ENCODE data around the gene MEF2C.

Gene MEF2C

DNA sequence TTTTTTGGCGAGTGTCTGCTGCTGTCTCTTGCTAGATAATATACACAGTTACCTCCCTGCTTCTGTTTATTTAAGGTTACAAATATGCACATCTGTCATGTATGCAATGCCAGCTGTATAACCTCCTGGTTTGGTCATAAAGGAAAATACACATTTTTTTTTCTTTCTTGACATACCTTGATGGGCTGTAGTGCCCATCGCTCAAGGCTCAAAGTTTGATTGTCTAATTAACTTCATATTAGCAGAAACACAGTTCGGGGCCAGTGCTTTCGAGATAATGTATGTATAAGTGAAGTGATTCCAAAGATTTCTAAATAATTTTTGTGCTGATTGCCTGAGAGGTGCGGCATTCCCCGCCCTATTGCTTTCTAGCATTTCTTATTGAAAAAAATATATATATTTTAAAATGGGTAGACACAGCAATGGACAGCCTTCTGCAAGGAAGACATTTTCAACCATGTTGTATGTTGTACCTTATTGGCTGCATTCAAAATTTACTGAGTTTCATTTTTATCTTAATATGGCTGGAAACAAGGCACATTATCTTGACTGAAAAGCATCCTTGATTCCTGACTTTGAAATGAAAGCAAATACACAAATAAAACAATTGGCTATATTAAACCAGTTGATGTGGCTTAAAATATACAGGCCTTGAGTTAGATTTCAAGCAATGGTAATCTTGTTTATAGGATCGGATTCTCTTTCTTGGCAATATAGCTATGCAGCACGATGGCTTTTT is 206.2 kb downstream of the MEF2C start:
- DNase-seq (ENCODE audit: low read depth in 3 of 3, low spot score in 1 of 3): no peak

DNA sequence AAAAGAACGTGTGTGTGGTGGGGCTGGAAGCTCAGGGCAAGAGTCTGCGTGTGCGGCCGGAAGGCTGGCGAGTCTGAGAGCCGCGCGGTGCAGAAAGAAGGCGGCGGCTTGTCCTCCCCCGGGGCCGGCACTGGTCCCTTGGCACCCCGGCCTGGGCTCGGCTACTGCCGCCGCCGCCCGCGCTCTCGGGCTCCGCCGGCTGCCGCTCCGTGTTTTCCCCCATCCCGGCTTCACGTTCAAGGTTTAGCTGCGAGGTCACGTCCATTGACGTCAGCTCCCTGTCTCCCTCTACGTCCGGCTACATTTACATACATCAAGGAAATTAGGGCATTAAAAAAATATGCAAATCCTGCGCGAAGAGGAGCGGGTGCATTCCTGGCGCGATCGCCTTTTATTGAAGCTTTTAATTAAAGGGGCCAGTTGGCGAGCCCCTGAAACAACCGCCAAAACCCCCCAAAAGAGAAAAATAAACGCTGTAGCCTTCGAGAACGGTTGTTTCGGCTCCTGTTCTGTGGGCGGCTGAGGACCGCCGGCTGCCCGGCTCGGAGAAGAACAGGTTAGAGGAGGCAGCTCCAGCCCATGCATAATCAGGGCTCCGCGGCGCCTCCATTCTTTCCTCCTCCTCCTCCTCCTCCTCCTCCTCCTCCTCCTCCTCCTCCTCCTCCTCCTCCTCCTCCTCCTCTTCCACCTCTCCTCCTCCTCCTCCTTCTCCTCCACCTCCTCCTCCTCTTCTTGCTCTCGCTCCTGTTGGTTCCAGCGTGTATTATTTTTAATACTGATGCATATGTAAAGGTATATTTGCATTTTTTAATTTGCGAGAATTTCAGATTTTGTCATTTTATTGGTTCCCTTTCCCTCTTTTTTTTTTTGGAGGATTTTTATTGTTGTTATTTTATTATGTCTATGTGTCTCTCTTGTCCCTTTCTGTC is 207.0 kb downstream of the MEF2C start:
- DNase-seq (ENCODE audit: low read depth in 3 of 3, low spot score in 1 of 3): no peak

DNA sequence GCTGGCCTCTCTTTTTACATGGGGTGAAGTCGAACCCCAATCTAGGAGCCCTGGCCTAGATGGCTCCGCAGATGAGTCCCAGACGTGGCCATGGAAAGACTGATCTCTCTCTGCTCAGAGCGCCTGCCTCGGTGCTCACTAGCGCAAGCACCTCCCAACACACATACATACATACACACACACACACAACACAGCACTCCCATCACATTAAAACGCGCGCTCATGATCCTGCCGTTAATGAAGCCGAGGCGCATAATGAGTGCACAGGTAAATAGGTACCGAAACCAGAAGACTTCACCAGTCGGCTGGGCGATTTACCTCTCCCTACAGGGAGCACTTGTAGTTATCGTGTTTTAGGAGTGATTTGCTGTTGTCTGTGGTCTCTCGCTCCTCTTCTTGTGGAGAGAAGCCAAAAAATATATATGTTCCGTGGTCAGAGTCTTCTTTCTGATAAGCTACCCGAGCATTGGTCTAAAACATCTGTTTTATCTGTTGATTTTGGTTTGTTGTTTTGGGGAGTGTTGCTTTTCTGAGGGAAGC is 207.7 kb downstream of the MEF2C start:
- no peak for DNase-seq (ENCODE audit: low read depth in 3 of 3, low spot score in 1 of 3)

DNA sequence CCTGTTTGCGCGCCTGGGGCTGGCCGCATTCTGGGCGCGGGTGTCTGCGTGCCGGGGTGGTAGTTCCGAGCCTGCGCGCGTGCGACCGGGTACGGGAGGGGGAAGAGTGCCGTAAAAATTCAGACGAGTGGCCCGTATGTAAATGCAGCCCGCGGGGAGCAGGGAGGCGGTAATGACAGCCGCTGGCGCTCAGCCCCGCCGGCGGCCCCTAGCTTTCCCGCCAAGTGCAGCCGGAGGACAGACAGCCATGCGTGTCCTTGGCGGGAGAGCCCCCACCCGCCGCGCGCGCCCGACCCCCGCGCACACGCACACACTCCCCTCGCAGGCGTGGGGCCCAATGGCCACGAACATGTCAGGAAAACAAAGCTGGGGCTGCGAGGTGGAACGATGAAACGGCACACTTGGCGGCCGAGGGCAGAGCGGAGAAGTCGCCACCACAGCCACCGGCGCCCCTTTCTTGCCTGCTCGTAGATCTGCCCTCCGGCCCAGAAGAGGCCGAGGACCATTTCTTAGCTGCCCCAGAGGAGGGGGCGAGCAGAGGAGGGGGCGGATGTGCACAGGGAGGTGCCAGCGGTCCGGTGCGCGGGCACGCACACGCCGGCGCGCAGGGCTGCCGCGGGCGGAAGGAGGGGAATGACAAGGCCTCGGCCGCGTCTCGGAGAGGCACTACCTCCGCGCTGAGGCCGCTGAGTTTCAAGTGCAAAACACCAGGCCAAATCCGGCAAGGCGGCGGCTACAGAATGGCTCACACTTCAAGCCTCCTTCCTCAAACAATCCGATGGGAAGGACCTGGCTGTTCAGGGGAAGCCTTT is 208.4 kb downstream of the MEF2C start:
- no peak for DNase-seq (ENCODE audit: low read depth in 3 of 3, low spot score in 1 of 3)

DNA sequence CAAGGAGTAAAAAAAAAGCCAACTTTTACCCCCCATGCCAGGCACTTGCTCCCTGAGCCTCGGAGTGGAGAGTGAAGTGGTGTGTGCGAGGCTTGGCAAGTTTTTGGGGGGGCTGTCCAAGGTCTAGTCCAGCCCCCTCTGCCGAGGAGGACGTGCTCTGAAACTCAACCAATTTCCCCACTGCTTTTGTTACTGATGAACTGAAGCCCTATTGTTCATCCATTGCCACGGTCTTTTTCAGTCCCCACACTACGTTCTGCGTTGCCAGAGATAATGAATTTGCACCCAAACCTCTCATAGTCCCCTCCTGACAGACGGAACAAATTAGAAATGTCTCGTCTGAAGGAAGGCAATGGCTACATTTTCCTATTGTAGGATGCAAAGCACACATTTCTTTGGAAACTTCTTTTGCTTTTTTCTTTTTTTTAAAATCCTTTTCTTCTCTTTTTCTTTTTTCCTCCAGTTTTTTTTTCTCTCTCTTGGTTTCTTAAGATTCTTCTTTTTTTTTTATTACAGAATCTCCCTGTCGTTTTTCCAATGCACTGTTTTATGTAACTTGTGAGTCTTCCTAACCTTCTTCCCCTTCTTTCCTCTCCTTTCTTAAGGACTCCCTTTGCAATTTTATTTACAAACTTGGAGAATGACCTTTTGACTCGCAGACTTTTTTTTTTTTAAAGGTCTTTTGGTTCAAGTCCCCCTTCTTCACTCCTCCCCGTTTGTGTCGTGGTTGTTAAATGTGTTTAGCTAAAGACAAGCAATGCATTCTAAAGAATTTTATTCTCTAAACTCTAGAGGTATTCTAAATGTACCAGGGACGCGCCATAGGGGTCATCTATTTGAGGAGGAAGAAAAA is 209.5 kb downstream of the MEF2C start:
- DNase-seq (ENCODE audit: low read depth in 3 of 3, low spot score in 1 of 3): no peak

DNA sequence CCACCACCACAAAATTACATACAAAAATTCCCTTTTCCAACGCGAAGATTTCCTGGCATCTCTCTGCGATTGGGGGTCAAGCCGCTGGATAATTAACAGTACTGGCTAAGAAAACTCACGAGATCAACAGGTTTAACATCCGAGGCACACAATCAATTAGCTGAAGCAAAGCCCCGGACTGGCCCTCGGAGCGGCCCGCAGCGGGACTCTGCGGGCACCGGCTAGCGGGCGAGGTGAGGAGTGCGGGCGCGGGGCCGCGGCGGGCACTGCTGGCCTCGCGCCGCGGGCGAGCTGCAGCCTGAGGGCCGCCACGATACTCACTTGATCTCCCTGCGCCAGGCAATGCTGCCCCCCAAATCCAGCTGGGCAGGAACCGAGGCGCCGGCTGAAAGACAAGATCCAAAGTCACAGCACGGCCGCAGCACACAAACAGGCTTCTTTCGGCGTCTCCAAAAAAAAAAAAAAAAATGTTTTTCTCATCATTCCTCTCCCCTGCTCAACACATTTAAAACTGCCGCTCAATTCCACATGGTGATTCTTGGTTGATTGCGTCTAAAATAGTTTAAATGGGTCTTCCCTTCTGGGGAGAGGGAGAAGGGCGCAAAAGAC is 210.2 kb downstream of the MEF2C start:
- DNase-seq (ENCODE audit: low read depth in 3 of 3, low spot score in 1 of 3): no peak

DNA sequence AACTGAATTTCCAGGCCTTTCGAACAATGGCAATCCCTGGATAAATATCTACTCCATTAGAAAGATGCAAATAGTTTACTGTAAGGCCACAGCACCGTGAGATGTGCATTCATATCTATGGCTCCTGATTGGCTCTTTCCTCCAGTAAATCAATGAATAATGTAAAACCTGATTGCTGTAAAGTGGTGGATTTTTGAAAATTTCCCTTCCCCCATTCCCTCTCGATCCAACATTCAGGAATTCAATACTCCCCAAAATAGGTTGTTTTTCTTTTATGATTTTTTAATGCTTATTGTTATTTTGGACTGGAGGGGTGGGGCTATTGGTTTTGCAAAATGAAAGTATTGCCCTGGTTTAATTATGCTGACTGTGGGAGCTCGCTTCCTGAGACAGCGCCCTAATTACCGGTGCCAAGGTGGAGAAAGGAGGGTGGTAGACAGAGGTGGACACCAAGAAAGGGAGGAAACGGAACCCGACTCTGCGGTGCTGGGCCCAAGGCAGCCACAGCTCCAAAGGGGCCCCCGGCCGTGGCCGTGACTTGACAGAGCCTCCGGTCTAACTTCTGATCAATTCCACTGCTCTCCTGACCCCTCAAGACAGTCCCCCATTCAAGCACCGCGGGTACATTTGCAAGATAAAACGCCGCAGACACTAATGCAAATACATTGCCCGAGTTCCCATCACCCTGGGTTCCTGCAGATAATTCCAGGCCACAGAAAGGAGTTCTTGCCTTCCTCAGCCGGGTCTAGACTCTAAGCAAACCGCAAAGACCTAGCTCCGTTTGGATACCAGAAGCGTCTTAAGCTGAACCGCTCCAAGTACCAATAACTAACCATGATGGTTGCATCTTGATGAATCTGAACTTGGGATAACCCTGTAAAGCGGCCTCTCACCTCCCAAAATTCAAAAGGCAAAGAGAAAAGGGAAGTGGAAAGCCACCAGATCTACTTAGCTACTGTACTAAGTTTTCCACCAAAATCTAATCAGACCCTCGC is 211.2 kb downstream of the MEF2C start:
- no peak for DNase-seq (ENCODE audit: low read depth in 3 of 3, low spot score in 1 of 3)

DNA sequence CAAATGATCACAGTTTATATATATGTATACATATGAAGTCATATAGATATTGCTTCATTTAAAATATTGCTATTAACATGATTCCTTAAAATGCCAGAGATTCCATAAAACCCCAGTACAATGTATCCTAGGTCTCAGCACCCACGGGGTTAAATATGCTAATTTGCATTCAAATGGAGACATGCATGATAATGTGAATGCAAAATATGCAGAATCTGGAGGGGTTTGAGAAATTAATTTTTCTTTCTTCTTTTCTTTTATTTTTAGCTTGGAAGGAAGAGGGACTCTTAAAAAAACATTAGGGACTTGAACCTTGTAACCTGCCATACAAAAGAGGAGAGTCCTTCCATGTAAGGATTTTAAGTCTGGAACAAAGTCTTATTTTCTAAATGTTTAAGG is 211.9 kb downstream of the MEF2C start:
- DNase-seq (ENCODE audit: low read depth in 3 of 3, low spot score in 1 of 3): no peak

DNA sequence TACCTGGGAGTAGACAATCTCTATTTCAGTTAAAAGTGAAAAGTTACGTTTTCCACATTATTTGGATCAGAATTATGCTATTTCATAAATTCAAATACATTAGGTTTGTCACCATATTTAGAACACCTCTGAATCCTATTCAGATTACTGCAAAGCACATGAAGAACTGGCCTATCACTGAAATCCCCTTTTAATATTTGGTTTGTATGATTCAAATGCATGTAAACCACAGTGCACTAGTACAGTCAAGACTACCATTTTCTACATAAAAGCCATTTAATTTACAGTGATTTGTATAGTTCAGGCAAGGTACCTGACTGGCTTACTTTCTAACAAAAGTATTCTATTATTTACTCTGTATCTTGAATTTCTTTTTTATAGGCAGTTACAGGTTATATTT is 212.5 kb downstream of the MEF2C start:
- no peak for DNase-seq (ENCODE audit: low read depth in 3 of 3, low spot score in 1 of 3)

DNA sequence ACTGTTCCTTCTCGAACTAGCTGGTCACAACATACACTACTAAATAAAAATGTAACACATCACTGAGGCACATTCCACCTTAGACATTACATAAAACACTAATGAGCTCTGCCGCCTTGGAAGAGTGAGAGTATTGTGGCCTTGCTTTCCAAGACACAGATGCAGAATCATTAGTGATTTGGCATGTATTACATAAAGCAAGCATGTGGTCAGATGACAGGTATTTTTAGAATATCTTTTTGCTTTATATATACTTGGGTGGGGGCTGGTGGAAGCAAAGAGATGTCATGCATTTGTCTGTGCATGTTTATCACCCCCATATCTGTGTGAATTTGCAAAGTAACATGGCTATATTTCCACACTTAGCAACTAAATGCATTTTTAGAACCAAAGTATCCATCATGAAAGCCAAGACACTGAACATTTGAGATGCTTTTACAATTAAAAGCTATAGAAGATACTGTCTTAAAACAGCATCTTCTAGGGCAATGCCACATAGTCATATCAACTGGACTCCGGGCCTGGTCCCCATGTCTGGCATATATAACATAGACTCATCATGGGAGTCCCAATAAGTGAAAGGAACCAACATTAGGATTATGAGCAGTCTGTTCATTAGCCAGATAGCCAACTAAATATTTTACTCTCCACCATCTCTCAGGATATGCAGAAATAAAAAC is 213.5 kb downstream of the MEF2C start:
- DNase-seq (ENCODE audit: low read depth in 3 of 3, low spot score in 1 of 3): no peak

DNA sequence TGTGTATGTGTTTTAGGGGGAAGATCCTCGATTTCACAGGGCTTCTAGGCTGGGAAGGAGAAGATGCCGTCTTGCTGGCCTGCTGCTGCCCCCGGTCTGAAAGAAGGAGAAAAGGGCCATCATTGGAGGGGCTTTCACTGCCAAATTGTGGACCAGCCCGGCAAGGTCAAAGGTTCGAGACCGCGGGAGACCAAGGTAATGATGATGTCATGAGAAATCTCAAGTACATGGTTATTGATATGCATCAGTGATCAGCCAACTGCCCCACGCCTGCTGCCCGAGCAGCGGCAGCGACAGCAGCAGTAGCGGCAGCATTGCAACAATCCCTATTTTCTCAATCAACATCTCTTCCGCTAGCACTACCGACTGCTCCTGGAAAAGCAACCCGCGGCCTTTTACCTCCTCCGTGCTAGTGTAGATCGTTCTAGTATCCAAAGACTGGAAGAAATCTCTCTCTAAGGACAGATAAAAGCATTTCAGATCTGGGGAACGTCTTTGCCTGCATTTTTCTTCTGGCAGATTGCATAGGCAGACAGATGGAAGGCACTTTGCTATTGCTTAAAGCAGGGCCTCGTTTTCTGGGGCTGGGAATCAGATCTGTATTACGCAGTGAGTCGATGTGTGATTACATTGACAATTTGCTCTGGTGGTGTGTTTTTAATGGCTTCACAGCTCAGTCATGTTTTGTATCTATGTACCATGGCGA is 215.3 kb downstream of the MEF2C start:
- DNase-seq (ENCODE audit: low read depth in 3 of 3, low spot score in 1 of 3): no peak
